GM19023 (cell line): ENCODE results near the gene RNASEH1.

Experiments
- ATAC-seq: cut with Tn5 transposase; IDR thresholded peaks from one replicate; pipeline ENCODE4 v1.9.1; 2021; ENCODE audit warnings: mild to moderate bottlenecking, moderate library complexity; ENCODE audit not compliant: unreplicated experiment

The RNASEH1 gene, protein sequence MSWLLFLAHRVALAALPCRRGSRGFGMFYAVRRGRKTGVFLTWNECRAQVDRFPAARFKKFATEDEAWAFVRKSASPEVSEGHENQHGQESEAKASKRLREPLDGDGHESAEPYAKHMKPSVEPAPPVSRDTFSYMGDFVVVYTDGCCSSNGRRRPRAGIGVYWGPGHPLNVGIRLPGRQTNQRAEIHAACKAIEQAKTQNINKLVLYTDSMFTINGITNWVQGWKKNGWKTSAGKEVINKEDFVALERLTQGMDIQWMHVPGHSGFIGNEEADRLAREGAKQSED

DNA sequence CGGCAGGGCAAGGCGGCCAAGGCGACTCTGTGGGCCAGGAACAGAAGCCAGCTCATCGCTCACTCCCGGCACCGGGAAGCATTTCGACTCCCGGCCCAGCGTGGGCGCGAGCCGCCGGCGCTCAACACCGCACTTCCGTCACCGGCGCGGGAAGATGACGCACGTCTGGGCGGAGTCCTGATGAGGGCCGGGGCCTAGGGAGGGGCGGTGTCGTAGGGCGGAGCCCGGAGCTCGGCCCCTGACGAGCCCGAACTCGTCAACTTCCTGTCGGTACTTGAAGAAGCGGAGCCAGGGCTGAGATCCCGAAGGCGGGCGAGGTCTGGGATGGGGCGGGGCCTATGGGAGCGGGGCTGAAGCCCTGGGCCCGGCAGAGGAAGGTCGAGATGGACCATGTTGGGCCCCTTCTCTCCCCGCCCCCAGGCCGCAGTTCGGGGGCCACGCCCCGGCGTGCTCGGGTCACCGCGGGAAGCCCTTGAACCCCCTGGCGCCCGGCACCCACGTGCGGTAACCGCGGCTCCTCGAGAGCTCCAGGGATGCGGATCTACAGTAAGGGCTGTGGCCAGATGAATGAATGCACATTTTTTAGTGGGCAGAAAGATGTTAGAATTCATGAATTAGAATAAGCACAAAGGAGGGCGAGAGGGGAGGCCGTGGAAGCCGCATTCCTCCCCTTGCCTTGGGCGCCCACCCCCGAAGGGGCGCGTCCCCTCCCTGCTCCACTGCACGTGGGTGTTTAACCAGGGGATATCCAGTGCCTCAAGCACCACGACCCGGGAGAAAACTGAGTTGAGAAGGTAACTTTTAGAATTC, at the start of gene RNASEH1:
TSS of gene RNASEH1 (minus strand) at position 129 of the 810 bp plus-strand sequence. CDS start at position 56, 73 bp downstream.
- peak; percentile 94 for ATAC-seq

DNA sequence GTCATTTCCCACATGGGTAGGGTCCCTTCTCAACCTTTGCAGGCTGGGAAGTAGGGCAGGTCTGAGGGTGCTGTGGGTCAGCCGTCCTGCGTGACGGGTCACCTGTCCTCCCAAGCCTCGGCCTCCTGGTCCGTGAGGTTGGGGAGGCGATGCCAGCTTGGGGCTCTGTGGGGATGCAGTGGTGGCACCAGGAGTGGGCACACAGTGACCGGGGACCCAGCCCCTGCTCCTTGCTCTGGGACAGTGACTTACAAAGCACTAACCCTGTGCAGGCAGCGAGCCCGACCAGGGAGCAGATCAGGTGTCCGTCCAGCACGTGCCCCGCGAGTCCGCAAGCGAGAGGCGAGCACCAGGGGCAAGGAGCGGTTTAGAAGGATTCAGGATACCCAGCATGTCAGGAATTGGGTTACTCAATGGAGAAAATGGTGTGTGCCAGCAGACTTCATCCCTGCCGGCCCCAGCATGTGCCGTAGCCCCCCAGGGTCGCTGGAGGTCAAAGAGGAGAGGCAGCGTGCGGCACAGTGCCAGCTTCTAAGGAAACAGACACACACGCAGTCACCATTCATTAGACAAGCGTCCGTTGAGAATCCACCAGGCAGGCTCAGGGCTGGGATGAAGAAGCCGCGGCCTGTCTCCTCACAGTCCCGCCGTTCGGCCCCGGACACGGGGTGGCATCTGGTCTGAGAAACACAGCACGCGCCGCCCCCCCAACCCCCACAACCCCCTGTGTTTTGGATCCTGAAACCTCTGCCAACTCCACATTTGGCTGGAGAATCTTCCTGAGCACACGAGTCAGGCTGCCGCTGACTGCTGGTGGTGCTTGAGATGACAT, 48.5 kb upstream of the RNASEH1 start:
- ATAC-seq, result no peak

DNA sequence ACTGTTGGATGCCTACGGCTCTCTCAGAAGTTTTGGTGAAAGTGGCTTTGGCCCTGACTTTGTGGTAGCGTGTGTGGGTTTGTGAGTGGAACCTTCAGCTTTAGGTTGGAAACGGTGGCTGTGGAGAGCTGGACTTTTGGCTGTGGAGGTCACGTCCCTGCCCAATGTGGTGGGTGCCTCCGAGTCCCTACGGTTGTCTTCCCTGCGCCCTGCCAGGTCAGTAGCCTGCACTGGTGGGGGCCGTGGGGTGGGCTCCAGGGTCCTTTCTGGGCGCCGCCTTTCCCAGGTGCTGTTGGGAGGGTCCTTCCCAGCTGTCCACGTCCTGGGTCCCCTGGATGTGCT, 47.9 kb upstream of the RNASEH1 start:
- no peak for ATAC-seq

DNA sequence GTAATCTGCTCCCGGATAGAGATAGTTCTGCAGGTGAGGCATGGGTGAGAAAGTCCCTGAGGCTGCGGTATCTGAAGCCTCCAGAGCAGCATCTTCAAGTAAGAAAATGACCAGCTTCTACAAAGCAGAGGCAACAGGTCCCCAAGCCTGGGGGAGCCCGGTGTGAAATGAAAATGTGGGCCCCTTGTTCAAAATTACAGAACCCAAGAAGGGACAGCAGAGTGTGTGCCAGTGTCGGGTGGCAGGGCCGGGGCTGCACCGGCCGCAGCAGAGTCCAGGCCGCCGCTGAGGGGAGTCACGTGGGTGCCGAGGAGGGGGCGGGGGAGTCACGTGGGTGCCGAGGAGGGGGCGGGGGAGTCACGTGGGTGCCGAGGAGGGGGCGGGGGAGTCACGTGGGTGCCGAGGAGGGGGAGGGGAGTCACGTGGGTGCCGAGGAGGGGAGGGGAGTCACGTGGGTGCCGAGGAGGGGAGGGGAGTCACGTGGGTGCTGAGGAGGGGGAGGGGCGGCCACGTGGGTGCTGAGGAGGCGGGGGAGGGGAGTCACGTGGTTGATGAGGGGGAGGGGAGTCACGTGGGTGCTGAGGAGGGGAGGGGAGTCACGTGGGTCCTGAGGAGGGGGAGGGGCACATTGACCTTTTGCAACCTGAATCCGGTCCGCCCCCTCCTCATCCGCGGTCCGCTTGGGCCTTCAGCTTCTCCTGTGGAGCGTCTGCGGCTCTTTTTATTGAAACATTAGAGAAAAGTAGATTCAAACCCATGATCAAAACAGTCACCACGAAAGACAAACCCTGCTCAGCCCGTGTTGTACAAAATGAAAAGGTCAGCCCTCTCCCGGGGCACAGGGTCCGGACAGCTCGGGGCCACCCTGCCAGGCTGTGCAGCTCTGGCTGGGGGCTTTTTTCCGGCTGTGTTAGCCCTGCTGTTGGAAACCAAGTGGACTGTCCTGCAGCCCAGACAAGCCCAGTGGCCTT, 47.1 kb upstream of the RNASEH1 start:
- ATAC-seq, result no peak

DNA sequence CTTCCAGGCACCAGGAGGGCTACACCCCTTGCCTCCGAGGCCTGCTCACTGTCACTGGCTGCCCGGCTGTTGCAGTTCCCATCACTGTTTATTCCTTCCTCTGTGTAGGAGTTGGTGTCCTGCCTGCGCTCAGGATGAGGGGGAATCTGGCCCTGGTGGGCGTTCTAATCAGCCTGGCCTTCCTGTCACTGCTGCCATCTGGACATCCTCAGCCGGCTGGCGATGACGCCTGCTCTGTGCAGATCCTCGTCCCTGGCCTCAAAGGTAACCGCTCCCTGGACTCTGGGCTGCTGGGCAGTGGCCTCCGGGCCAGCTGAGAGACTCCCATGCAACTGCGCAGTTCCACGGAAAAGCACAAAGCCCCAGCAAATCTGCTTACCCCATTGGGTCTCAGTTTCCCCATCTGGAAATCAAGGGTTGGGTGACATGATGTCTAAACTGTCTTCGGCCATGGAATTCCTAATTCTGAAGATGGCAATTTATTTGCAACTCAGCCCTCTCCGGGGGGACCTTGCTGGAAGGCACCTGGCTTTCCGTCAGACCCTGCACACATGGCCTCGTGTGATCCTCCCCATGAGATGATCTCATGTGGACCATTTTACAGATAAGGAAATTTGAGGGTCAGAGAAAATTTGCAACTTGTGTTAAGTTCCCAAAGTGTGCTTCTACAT, 46.2 kb upstream of the RNASEH1 start:
- ATAC-seq, result no peak

DNA sequence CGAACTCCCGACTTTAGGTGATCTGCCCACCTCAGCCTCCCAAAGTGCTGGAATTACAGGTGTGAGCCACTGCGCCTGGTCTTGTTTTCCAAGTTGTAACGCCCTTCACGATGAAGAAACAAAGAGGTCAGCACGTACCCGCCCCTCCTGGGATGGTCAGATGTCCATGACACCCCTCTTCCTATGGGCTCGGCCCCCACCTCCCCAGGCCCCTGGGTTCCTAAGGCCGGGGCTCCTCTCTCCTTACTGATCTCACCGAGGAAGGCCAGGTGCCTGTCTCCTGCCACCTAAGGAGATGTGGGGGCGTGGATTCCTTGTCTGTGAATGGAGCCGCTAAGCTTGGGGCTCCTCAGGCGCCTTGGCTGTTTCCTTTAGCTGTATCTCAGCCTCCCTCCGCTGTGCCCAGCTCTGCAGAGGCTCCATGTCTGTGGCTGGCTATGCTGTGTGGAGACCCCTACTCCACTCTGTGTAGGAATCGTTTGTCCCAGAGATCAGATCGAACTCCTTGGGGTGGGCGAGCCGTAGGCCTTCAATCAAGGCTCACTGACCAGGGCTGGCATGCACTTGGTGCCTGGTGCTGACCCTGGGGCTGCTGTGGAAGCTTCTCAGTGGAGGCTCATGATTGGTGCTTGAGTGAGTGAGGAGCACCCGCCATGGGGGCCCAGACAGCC, 45.5 kb upstream of the RNASEH1 start:
- ATAC-seq, result no peak

DNA sequence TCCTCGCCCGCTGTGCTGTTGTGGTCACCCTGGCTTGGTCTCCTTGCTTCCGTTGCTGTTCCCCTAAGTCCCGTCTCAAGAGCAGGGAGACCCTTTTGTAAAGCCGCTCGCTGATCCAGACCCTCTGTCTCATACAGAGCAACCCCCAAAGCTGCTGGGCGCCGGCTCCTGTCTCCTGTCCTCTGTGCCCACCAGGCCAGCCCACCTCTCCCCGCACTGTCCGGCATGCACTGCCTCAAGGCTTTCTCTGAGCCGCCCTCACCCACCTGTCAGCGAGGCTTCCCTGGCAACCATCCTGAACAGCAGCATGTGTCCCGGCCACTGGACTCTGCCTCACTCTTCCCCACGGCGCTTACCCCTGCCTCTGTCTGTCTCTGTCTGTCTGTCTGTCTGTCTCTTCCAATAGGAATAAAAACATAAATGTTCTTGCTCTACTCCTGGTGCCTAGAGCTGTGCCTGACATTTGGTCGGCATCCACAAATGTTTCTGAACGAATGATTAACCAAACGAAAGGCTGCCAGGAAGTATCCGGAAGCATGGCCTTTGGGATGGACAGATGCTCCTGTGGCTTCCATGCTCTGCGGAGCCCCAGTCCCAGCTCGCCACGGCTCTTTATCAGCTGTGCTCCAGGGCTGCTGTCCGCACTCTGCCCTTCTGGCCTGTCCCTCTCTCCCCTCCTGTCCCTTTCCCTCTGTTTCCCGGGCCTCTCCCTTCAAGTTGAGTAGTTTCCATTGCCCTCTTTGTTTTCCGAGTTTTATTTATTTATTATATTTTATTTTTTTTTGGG, 44.6 kb upstream of the RNASEH1 start:
- no peak for ATAC-seq

DNA sequence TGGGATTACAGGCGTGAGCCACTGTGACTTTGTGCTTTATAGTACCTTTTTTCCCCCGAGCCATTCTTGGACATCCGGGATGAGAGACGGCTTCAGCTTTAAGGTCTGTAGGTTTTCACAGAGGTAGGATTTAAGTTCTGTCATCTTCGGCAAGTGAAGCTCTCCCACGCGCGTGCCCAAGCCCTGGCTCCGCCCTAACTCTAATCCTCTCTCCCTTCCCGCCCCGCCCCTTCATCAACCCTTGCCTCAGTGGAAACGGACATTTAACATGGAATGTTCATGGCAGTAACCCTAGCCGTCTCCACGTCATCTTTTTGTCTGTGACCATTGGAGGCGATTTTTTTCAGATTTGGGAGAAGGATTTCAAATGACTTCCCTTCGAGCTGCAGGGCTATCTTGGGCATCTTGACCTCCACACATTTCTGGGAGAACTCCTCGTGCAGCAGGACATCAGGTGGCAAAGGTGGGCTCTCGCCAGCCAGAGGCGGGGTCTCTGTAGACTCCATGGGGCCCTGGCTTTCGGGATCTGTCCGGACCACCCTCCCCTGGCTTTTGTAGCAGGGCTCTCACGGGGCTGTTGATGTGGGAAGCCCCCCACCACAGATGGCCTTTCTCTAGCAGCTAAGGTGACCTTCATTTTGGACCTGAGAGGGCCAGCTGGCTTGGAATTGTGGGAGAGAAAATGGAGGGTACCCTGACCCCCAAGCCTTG, 43.6 kb upstream of the RNASEH1 start:
- ATAC-seq, result no peak

DNA sequence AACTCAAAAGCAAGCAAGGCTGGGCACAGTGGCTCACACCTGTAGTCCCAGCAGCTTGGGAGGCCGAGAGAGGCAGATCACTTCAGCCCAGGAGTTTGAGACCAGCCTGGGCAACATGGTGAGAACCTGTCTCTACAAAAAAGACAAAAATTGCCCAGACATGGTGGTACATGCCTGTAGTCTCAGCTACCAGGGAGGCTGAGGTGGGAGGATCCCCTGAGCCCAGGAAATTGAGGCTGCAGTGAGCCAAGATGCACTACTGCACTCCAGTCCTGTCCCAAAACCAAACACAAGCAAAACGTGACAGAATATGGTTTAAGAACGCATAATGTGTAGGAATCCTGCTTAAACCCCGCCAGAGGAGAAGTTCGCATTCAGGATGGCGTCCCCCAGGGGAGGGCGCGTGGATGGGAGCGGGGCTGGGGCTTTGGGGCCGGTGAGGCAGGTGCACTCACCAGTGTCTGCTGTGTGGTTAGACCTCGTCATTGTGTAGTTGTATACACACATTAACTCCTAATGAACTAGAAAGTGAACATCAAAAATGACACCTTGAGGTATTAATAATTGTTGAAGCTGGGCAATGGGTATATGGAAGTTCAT, 42.2 kb upstream of the RNASEH1 start:
- ATAC-seq, result no peak

DNA sequence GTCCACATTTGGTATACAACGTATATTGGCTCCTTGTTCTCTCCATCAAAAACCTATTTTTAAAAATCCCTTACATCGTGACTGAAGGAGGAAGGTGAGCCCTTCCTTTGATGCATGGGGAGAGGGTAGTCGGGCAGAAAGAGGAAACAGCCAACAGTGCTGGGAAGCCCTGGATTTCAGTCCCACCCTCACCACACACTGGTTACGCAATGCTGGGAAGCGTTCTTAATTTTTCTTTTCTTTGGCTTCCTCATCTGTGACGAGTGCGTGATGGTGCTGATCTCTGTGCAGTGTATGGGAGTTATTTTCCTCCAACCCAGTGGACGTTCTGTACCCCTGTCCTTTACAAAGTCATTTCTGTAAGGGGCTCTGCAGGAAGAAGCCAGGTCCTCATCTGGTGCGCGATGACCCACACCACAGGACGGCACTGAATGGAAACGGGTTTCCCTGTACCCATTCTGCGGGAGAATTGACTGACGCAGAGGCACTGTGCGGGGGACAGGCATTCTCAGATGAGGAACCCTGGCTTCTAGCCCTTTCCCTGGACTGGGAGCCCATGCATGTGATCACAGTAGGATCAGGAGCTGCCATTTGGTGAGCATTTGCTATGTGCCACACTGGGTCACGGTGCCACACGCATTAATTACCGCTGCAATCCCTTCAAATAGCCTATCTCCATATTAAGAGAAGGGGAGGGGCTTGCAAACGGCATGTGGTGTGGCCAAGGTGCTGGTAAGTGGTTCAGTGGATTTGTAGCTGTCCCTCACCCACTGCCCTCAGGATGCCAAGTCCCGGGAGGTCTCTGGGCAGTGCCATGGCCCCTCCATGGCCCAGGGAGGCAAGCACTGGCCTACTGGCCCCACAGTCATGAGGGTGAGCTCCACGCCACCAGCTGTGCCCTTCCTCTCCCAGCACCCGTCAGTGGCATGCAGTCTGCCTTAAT, 41.0 kb upstream of the RNASEH1 start:
- ATAC-seq, result no peak

DNA sequence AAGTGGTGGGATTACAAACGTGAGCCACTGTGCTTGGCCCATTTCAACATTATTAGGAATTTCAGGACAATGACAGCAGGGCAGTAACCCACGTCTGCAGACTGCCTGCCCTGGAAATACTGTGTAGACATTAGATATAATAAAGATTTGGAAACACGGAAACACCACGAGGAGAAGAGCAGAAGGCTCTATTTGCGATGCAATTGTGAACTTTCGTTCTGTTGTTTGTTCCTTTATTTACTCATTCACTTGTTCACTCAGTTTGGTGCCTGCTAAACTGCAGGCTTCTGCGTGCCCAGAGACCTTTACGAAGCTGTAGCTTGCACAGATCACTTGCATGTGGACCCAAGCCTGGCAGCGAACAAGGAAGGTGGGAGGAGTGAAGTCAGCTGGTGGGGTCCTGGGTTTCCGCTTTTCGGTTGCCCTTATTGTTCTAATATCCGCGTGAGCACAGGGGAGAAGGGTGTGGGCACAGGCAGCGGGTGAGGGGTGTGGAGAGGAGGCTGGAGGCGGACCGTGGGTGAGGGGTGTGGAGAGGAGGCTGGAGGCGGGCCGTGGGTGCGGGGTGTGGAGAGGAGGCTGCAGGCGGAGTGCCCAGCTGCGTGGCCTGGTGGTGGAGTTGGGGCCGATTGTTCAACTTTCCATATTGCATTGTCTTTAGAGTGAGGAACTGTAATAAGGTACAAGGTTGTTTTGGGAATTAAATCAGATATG, 40.2 kb upstream of the RNASEH1 start:
- ATAC-seq, result no peak

DNA sequence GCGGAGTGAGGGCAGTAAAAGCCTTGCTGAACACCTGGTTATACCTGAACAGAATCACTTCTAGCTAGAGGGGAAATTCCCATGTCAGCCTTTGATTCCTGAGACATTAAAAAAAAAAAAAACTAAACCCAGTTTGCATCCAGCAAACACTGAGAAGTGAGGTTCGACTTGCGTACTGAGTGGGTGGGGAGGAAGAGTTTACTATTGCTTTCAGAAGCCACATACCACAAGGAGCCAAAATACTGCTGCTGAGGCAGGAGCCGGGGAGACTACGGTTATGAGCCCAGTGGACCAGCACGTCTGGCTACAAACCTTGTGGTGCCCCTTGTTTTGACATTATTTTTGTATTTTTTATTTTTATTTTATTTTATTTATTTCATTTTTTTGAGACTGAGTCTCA, 39.4 kb upstream of the RNASEH1 start:
- peak; percentile 58 for ATAC-seq

DNA sequence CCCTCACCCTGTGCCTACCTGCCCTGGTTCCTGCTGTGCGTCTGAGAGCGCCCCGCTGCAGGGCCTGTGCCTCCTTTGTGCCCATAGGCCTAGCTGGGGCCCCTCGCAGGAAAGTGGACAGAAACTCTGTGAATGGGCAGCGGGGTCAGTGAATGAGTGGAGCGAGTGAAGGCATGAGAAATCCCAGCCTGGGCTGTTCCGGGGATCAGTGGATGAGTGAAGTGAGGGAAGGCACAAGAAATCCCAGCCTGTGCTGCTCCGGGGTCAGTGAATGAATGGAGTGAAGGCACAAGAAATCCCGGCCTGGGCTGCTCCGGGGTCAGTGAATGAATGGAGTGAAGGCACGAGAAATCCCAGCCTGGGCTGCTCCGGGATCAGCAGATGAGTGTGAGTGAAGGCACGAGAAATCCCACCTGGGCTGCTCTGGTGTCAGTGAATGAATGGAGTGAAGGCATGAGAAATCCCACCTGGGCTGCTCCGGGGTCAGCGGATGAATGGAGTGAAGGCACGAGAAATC, 38.8 kb upstream of the RNASEH1 start:
- ATAC-seq, result no peak

DNA sequence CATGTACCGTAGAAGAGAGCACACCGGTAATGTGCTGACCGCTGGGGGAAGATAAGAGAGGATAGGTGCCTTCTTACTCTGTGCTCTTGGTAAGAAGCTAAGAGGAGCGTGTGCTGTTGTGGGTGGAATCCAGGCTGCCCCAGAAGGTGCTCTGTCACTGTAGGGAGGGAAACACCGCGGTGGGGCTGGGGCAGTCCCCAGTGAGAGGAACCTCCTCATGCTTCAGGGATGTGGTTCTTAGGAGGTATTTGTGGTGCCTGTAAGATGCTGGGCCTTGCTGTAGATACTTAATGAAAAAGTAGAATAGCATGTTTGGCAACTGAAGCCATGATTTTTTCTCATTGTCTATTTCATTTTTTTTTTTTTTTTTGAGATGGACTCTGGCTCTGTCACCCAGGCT, 37.9 kb upstream of the RNASEH1 start:
- peak; percentile 86 for ATAC-seq

DNA sequence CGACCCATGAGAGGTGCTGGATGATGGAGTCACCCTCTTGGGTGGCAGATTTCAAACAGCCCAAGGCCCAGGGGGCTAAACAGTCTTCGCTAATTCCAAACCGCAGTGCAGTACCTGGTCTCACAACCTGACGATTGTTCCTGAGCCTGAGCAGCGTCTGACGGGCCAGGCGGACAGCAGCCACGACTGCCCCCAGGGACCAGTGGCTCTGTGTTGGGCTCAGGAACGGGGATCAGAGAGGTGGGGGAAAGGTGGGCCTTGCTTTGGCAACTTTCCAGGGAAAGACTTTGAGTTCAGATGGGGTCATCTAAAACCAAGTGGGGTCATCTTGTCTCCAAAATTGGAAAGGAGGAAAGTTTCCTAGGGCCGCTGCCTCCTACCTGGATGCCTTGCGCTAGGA, 37.3 kb upstream of the RNASEH1 start:
- no peak for ATAC-seq
